ENCODE measurements around the gene SLC29A1. TPM values are rescaled to one million over a fixed set of nuclear protein-coding genes. Genes with fewer than 3 reads are reported as not detected.
A peak's percentile ranks its signal among the peaks of the same experiment; 100 is the strongest.

Gene SLC29A1
- total and polyA plus RNA-seq, 9 of the 15 experiments (the other 6 are each of a cell fraction or from before 2014, with no cell fraction given): 18.9 to 170 (median 57.7) TPM

GRCh38 chr6:44245912-44246662, 22.7 kb downstream of the SLC29A1 start (continued):
- TF ChIP-seq PATZ1 (CRISPR knock-in tag; IDR thresholded peaks at IDR 0.05; ENCODE audit: borderline replicate concordance) (no peak), HNRNPLL (IDR thresholded peaks at IDR 0.05; ENCODE audit: low read depth, low read length, poor library complexity, severe bottlenecking) (peak; percentile 59), CBX5 (IDR thresholded peaks at IDR 0.05; ENCODE audit: borderline replicate concordance, low read depth) (0 out of 2 replicates have a peak, but pooled peaks have one; percentile 13), BRD9 (IDR thresholded peaks at IDR 0.05; ENCODE audit: low read depth, partially characterized antibody) (peak; percentile 69), ETV1 (tag; conservative IDR thresholded peaks at IDR 0.05; ENCODE audit: low read depth) (0 out of 2 replicates have a peak, but pooled peaks have one; percentile 11), BHLHE40 (IDR thresholded peaks at IDR 0.05; ENCODE audit: low read length) (peak; percentile 59; the same call in 1 of the 2 replicates), NFE2 (IDR thresholded peaks at IDR 0.05; ENCODE audit: low read depth) (0 out of 2 replicates have a peak, but pooled peaks have one; percentile 8), KDM2B (CRISPR knock-in tag; IDR thresholded peaks at IDR 0.05) (0 out of 2 replicates have a peak, but pooled peaks have one; percentile 11), USF1 (CRISPR knock-in tag; IDR thresholded peaks at IDR 0.05) (peak; percentile 52; the same call in 1 of the 2 replicates), NFIC (IDR thresholded peaks at IDR 0.05) (no peak), PCBP2 (IDR thresholded peaks at IDR 0.05; ENCODE audit: low read depth, low read length, poor library complexity, severe bottlenecking) (no peak), ZNF384 (IDR thresholded peaks at IDR 0.05; ENCODE audit: low read depth, low read length) (0 out of 2 replicates have a peak, but pooled peaks have one; percentile 15), FIP1L1 (IDR thresholded peaks at IDR 0.05; ENCODE audit: low read depth, low read length, poor library complexity, severe bottlenecking) (peak; percentile 80), NEUROD1 (IDR thresholded peaks at IDR 0.05; ENCODE audit: borderline replicate concordance, low read depth, low read length, partially characterized antibody) (peak; percentile 55), SRF (CRISPR knock-in tag; IDR thresholded peaks at IDR 0.05) (0 out of 4 replicates have a peak, but pooled peaks of 1 of the 2 experiments have one; percentile 47), TRIM25 (IDR thresholded peaks at IDR 0.05; ENCODE audit: borderline replicate concordance) (no peak), CREM (IDR thresholded peaks at IDR 0.05; ENCODE audit: low read depth) (peak; percentile 85), KLF13 (tag; IDR thresholded peaks at IDR 0.05; ENCODE audit: borderline replicate concordance, low read depth) (peak; percentile 16; the same call in 1 of the 2 replicates), CTBP1 (IDR thresholded peaks at IDR 0.05; ENCODE audit: borderline replicate concordance) (peak; percentile 92), ZBTB9 (CRISPR knock-in tag; IDR thresholded peaks at IDR 0.05) (peak; percentile 81; the same call in 1 of the 2 replicates), MIER1 (IDR thresholded peaks at IDR 0.05; ENCODE audit: low read depth) (peak; percentile 93)
